ENCODE measurements around the gene PPP2R2D. TPM values are rescaled to one million over a fixed set of nuclear protein-coding genes. Genes with fewer than 3 reads are reported as not detected.

PPP2R2D gene
- total RNA-seq, 1 experiment from 2014 or later: 33.2 TPM

- Mint-ChIP-seq H3K27me3 (ENCODE audit: low read depth) (no peaks in the 10 kb centered on the region), H3K4me1 (no peaks in the 10 kb centered on the region), H3K36me3 (no peaks in the 10 kb centered on the region), H3K27ac (no peak overlapping the region), H3K9me3 (no peaks in the 10 kb centered on the region), H3K4me3 (no peak overlapping the region)
- DNase-seq (ENCODE audit: low spot score) (no peak), ATAC-seq (no peak)
- POLR2A ChIA-PET: no interaction called here
- CTCF ChIA-PET: interaction anchor here (0.5 to 1.2 kb wide), 2 partner anchors 19 to 27 kb away, joined by 4 to 5 read pairs; no protein-coding TSS in a partner anchor
- no peak for TF ChIP-seq ATF2 (CRISPR knock-in tag; IDR thresholded peaks at IDR 0.05; ENCODE audit: borderline replicate concordance, low read depth)
- TF ChIP-seq ERG (CRISPR knock-in tag; IDR thresholded peaks at IDR 0.05): no peak
- no peak for TF ChIP-seq PRDM15 (CRISPR knock-in tag; IDR thresholded peaks at IDR 0.05)
Observed at GRCh38 chr10:131856441-131857094, 44.2 kb upstream of the PPP2R2D start.

- no peaks in the 10 kb centered on the region; the same call in 1 of the 2 replicates for H3K27me3 Mint-ChIP-seq (ENCODE audit: low read depth)
- CTCF ChIA-PET: interaction anchor here (1.2 kb wide), 1 partner anchor 18 kb away, joined by 4 read pairs; no protein-coding TSS in a partner anchor
- no peak for ATAC-seq
- POLR2A ChIA-PET: no interaction called here
- H3K4me3 Mint-ChIP-seq: no peak overlapping the region
- no peaks in the 10 kb centered on the region for H3K4me1 Mint-ChIP-seq
- H3K9me3 Mint-ChIP-seq: peaks cover 3% of the 10 kb centered on the region
- no peak for TF ChIP-seq ETV6 (CRISPR knock-in tag; IDR thresholded peaks at IDR 0.05)
- TF ChIP-seq, protein P1, sequence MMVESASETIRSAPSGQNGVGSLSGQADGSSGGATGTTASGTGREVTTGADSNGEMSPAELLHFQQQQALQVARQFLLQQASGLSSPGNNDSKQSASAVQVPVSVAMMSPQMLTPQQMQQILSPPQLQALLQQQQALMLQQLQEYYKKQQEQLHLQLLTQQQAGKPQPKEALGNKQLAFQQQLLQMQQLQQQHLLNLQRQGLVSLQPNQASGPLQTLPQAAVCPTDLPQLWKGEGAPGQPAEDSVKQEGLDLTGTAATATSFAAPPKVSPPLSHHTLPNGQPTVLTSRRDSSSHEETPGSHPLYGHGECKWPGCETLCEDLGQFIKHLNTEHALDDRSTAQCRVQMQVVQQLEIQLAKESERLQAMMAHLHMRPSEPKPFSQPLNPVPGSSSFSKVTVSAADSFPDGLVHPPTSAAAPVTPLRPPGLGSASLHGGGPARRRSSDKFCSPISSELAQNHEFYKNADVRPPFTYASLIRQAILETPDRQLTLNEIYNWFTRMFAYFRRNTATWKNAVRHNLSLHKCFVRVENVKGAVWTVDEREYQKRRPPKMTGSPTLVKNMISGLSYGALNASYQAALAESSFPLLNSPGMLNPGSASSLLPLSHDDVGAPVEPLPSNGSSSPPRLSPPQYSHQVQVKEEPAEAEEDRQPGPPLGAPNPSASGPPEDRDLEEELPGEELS (CRISPR knock-in tag; IDR thresholded peaks at IDR 0.05): no peak
- no peak for TF ChIP-seq ZNF512 (CRISPR knock-in tag; IDR thresholded peaks at IDR 0.05; ENCODE audit: borderline replicate concordance)
- TF ChIP-seq PRRX2 (CRISPR knock-in tag; IDR thresholded peaks at IDR 0.05): no peak
- no peak for TF ChIP-seq OVOL2 (CRISPR knock-in tag; IDR thresholded peaks at IDR 0.05; ENCODE audit: borderline replicate concordance)
- no peak for TF ChIP-seq RELA (CRISPR knock-in tag; IDR thresholded peaks at IDR 0.05; ENCODE audit: borderline replicate concordance)
- TF ChIP-seq, protein P2, sequence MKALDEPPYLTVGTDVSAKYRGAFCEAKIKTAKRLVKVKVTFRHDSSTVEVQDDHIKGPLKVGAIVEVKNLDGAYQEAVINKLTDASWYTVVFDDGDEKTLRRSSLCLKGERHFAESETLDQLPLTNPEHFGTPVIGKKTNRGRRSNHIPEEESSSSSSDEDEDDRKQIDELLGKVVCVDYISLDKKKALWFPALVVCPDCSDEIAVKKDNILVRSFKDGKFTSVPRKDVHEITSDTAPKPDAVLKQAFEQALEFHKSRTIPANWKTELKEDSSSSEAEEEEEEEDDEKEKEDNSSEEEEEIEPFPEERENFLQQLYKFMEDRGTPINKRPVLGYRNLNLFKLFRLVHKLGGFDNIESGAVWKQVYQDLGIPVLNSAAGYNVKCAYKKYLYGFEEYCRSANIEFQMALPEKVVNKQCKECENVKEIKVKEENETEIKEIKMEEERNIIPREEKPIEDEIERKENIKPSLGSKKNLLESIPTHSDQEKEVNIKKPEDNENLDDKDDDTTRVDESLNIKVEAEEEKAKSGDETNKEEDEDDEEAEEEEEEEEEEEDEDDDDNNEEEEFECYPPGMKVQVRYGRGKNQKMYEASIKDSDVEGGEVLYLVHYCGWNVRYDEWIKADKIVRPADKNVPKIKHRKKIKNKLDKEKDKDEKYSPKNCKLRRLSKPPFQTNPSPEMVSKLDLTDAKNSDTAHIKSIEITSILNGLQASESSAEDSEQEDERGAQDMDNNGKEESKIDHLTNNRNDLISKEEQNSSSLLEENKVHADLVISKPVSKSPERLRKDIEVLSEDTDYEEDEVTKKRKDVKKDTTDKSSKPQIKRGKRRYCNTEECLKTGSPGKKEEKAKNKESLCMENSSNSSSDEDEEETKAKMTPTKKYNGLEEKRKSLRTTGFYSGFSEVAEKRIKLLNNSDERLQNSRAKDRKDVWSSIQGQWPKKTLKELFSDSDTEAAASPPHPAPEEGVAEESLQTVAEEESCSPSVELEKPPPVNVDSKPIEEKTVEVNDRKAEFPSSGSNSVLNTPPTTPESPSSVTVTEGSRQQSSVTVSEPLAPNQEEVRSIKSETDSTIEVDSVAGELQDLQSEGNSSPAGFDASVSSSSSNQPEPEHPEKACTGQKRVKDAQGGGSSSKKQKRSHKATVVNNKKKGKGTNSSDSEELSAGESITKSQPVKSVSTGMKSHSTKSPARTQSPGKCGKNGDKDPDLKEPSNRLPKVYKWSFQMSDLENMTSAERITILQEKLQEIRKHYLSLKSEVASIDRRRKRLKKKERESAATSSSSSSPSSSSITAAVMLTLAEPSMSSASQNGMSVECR (CRISPR knock-in tag; IDR thresholded peaks at IDR 0.05; ENCODE audit: borderline replicate concordance): no peak
- no peak for TF ChIP-seq PRDM15 (CRISPR knock-in tag; IDR thresholded peaks at IDR 0.05)
- no peak overlapping the region for H3K27ac Mint-ChIP-seq
- H3K36me3 Mint-ChIP-seq: peaks cover under 1% of the 10 kb centered on the region
- DNase-seq (ENCODE audit: low spot score): no peak
Observed at GRCh38 chr10:131857156-131858117, 43.4 kb upstream of the PPP2R2D start.

Measured in WTC11 (cell line).